Measurements from ENCODE around the gene FAM185A.
A peak's percentile ranks its signal among the peaks of the same experiment; 100 is the strongest.
"Not testable (repeated sequence)": the region's sequence is repeated elsewhere in the genome, so short reads cannot be mapped to it uniquely, and the experiment has no call there.

The FAM185A gene

DNA sequence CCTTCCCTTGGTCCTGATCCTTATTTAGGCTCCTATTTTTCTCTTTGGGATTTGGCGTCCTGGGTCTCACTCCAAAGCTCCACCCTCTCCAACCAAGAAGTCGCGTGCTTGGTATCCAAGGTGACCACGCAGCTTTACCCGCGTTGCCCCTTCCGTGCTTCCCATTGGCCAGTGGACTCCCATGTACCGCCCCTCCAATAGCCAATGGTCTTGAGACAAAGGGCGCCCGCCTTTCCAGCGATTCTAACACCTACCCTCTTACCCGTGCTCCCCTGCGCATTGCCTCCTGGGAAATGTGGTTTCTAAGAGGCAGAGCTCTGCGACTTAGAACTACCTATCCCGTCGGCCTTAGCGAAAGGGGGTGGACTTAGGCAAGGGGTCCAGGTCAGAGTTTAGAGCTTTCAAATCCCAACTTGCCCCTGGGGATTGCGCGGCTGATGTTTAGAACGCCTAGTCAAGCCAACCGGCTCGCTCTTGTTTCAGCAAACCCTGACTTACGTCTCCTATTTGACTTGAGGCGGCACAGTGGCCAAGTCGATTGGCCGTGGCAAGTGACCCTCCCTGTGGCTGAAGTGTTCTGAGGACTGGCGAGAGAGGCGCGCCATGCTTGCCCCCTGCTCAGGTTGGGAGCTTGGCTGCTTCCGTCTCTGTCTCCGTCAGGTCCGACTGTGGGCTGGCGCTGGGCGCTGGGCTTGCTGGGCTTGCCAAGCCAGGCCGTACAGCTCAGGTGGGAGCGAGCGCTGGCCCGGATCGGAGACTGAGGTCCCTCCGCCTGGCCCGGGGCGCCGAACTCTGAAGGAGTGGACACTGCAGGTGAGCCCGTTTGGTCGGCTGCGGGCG lies at the start of gene FAM185A:
FAM185A (plus strand) TSS at position 395 of the 840 bp plus-strand sequence; CDS start at position 604, 209 bp downstream.
- peak; percentile 99 for DNase-seq

DNA sequence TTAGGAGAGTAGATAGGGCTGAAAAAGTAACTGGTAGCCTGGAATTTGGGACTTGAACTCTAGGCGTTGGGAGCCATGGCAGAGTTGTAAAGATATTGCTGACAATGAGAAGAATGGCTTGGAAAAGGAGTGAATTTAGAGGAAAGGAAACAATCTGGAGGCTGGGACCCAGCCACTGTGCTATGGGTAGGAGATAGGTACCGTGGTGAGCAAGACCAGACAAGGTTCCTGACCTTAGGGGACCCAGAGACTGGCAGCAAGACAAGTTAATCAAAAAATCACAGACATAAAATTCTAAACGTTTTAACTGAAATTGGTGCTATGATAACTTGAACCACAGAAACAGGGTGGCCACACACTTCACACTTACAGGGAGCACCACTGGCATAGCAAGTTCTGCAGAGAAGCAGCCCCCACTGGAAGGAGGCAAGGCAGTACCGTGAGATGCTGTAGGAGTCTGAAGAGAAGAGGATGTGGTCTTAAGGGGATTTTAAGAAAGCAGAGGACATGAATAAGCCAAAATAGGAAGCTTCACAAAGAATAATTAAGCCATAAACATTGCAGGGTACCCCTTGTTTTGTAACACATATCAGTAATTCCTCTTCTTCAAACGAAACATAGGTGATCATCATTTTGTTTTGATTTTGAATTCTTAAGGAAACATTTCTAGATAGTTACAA lies 35.6 kb upstream of the FAM185A start:
- not testable (repeated sequence) for DNase-seq

GRCh38 chr7:102713691-102714080 lies 35.1 kb upstream of the FAM185A start:
- DNase-seq = not testable (repeated sequence)

GRCh38 chr7:102714774-102715522 lies 33.9 kb upstream of the FAM185A start:
- not testable (repeated sequence) for DNase-seq

DNA sequence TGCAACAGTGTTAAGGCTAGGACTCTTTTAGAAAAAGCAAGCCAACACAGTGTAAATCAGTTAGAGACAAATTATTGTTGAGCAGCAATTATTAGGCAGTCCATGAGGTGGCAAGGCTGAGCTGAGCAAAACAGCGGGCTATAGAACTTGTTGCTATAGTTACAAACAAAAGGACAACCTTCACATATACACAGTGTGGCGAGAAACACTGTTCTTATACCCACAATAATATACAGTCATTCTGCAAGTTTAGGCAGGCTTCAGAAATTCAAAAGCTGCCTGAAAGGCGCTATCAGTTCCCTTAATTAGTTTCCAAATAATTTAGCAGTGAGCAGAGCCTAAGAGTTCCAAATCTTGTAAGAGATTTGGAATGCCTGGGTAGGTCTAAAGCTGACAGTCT lies 33.1 kb upstream of the FAM185A start:
- DNase-seq = peak; percentile 12

DNA sequence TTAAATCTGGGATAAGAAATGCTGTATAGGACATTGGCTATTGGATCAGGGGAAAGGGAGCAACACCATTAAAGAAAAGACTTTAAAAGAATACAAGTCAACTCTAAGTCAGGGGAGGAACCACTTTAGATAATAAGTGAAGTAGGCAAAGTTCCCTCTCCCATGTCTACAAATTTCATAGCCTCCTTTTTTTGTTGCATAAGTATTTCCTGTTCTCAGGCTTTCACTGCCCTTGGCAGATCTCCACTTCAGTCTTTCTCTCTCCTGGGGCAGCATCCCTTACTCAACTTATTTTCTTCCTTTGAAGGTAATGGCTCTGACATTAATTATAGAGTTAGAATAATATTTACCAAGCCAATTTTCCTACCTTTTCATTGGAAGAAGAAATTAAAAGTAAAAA lies 30.3 kb upstream of the FAM185A start:
- not testable (repeated sequence) for DNase-seq

DNA sequence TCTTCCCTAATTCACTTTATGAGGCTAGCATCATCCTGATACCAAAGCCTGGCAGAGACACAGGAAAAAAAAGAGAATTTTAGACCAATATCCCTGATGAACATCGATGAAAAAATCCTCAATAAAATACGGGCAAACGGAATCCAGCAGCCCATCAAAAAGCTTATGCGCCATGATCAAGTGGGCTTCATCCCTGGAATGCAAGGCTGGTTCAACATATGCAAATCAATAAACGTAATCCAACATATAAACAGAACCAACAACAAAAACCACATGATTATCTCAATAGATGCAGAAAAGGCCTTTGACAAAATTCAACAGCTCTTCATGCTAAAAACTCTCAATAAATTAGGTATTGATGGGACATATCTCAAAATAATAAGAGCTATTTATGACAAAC lies 22.6 kb upstream of the FAM185A start:
- DNase-seq = not testable (repeated sequence)

DNA sequence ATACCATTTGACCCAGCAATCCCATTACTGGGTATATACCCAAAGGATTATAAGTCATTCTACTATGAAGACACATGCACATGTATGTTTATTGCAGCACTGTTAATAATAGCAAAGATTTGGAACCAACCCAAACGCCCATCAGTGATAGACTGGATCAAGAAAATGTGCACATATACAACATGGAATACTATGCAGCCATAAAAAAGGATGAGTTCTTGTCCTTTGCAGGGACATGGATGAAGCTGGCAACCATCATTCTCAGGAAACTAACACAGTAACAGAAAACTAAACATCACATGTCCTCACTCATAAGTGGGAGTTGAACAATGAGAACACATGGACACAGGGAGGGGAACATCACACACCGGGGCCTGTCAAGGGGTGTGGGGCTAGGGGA lies 19.1 kb upstream of the FAM185A start:
- DNase-seq = not testable (repeated sequence)

- DNase-seq = not testable (repeated sequence)
Measured at GRCh38 chr7:102730431-102730830, 18.4 kb upstream of the FAM185A start.

GRCh38 chr7:102742002-102742771 lies 6.6 kb upstream of the FAM185A start:
- DNase-seq = not testable (repeated sequence)

GRCh38 chr7:102743861-102744260 lies 4.9 kb upstream of the FAM185A start:
- not testable (repeated sequence) for DNase-seq

DNA sequence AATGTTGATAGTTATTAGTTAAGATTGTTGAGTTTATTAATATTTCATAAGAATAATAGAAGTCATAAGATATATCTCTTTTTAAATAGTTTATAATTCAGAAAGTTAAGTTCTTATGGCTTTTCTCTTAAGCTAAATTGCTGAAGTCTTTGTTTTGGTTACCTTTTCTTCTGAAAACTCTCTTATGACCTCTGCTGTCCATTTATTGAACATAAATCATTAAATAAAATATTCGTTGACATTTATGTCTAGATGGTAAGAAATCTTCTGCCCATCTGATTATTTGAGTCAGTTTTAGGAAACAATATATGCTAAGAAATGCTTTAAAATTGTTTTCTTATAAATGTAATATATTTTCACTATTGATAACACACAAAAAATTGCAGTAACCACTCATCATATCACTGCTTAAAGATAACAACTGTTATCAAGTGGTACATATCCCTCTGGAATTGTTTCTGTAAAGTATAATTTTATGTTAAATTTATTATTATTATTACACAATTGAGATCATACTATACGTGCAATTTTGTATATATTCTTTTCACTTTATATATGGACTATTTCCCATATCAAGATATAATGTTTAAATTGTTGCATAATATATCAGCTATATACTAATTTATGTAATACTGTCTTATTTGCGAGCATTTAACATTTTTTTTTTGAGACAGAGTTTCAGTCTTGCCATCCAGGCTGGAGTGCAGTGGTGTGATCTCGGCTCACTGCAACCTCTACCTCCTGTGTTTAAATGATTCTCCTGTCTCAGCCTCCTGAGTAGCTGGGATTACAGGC lies 3.1 kb upstream of the FAM185A start:
- peak; percentile 15 for DNase-seq

DNA sequence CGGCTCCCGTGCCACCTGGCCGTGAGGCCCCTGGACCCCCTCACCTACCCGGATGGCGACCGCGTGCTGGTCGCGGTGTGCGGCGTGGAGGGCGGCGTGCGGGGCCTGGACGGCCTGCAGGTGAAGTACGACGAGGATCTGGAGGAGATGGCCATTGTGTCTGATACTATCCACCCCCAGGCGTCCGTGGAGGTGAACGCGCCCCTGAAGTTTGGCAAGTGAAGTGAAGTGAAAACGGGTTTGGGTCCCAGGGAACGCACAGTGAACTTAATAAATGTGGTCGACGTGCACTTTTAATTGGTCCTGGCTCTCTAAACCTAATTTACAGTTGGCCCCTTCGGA lies 617 bp downstream of the FAM185A start:
- DNase-seq = not testable (repeated sequence)

DNA sequence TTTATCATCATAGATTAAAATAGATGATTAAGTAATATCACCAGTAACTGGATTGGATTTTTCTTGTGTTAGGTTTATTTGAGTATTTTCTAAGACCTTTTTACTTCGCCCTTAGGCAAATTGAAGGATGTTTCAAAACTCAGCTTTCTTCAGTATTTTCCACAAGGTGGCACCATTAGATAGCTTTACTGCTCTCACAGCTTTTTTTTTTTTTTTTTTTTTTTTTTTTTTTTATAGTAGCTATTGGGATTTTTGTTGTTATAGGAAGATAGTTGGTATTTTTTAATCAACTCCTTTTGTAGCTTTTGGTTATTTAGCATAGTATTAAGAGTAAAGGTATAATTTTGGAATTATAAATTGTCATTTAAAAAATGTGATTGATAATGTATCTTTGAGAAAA lies 9.4 kb downstream of the FAM185A start:
- DNase-seq = not testable (repeated sequence)

GRCh38 chr7:102759934-102760333 lies 11.1 kb downstream of the FAM185A start:
- not testable (repeated sequence) for DNase-seq

DNA sequence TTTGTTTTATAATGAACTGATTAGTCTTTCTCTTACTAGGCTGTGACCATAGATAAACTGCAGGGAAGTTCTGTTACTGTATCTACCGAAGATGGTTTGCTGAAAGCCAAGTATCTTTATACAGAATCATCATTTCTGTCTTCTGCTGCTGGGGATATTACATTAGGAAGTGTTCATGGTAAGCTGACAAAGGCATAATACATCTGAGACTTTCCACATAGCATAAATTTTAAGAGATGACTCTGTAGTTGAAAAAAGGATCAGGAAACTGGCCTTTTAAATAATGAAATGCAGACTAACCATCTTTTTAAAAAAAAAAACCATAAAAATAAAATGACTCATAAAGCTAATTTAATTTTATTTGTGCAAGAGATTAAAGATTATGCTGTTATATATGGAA lies 12.4 kb downstream of the FAM185A start:
- not testable (repeated sequence) for DNase-seq

- not testable (repeated sequence) for DNase-seq
Measured at GRCh38 chr7:102763295-102763905, 14.6 kb downstream of the FAM185A start.

- DNase-seq = not testable (repeated sequence)
Measured at GRCh38 chr7:102769657-102770192, 20.9 kb downstream of the FAM185A start.

DNA sequence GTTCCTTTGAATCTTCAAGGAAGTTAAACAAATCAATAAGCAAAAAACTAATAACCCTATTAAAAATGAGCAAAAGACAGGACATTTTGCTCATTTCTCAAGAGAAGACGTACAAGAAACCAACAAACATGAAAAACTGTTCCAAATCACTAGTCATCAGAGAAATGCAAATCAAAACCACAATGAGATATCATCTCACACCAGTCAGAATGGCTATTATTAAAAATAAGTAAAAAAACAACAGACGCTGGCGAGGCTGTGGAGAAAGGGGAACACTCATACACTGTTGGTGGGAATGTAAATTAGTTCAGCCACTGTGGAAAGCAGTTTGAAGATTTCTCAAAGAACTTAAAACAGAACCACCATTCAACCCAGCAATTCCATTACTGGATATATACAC lies 21.7 kb downstream of the FAM185A start:
- not testable (repeated sequence) for DNase-seq

DNA sequence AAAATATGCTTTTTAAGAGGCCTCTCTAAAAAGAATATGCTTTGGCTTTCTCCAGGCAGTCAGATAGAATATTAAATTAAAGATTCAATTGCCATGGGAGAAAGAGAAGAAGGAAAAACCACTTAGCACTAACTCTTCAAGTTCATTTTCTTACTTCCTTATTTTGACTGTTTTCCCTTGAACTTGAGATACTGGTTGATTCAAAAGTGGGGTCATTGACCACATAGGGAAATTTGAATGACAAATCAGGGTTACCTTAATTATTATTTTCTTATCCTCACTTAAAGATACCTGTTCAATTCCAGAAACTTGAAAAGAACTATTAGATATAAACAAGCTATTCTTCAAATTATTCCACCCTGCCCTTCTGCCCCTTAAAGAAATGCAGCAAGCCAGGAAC lies 27.4 kb downstream of the FAM185A start:
- DNase-seq = not testable (repeated sequence)

DNA sequence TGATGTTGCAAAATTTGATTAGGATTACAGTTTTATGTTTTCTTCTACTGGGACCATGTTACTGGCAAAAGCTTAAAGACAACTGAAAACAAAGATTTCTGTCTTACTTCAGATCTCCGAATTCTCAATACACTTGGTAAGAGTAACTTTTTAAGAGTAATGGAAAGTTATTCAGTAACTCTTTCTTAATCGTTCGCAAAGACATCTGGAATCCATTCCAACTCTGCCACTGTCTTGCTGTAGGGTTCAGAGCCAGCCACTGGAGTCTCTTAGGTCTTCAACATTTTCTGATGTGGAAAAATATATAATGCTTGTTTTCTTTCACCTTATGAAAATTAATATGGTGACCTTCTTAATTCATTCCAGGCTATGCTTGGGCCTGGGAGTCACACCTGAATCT lies 29.9 kb downstream of the FAM185A start:
- not testable (repeated sequence) for DNase-seq

Data from NCI-H1105 treated with DMSO at 0.1 percent for 48 hours (cell line).